NT2/D1 (cell line): Measurements from ENCODE around the gene DNTTIP2.

Experiments used
- SUZ12 ChIP-seq: IDR thresholded peaks from 2 replicates; pipeline ENCODE4 v1.6.1; 2011; ENCODE audit not compliant: insufficient read length, insufficient read depth; ENCODE audit errors: extremely low read depth
- YY1 ChIP-seq: IDR thresholded peaks from 2 replicates; pipeline ENCODE4 v1.6.1; 2011; ENCODE audit not compliant: insufficient read length, insufficient read depth
- ZNF274 ChIP-seq: IDR thresholded peaks from 2 replicates; pipeline ENCODE4 v1.6.1; 2011; ENCODE audit warnings: mild to moderate bottlenecking, low read depth, low read length

DNA sequence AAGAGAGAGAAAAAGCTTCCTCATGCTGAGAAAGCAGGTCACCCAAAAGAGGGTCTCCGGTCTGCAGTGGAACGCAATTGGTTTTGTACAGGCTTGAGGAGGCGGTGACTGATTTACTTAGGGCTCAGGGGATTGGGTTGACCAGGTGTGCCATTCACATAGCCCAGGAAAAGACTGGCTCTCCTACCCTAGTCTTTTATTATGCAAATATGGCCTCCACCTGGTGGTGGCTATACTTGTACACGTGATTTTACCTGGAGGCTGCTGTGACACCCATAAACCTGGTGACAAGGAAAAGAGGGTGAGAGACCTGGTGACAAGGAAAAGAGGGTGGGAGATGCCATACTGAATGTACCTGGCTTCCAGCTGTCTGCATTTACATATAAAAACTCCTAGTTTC lies 49.9 kb downstream of the DNTTIP2 start:
- TF ChIP-seq ZNF274, result no peak
- TF ChIP-seq YY1, result no peak
- TF ChIP-seq SUZ12, result no peak
